ENCODE results near the gene SNX9.
A peak's percentile ranks its signal among the peaks of the same experiment; 100 is the strongest.

The SNX9 gene

GRCh38 chr6:157974341-157974894, 151.4 kb downstream of the SNX9 start:
- H3K14ac ChIP-seq (ENCODE audit: low read length) = no peak overlapping the region
- H3K18ac ChIP-seq (ENCODE audit: low read length) = no peak overlapping the region
- H3K9me3 ChIP-seq (ENCODE audit: insufficient read depth, low read depth, low read length) = peaks cover 2% of the 10 kb centered on the region
- no peak overlapping the region for H2AK5ac ChIP-seq (ENCODE audit: low read length)
- H4K91ac ChIP-seq (ENCODE audit: low read depth, low read length) = no peak overlapping the region
- no peaks in the 10 kb centered on the region for H3K27me3 ChIP-seq (ENCODE audit: insufficient read depth, low read length)
- H3K79me1 ChIP-seq (ENCODE audit: low read length) = no peaks in the 10 kb centered on the region
- no peak overlapping the region for H3K4me3 ChIP-seq (ENCODE audit: low read depth, low read length)
- no peak overlapping the region for H3K23ac ChIP-seq (ENCODE audit: low read length)
- H3K4ac ChIP-seq (ENCODE audit: low read depth, low read length) = no peak overlapping the region
- no peak overlapping the region for H2AFZ ChIP-seq (ENCODE audit: insufficient read depth, low read length, poor library complexity)
- peak; percentile 30 to 56 for DNase-seq
- no peak overlapping the region for H2BK5ac ChIP-seq (ENCODE audit: low read depth, low read length, poor library complexity)
- no peaks in the 10 kb centered on the region for H3K79me2 ChIP-seq (ENCODE audit: control insufficient read depth, insufficient read depth, low read length, poor library complexity)
- no peak overlapping the region for H4K8ac ChIP-seq (ENCODE audit: low read depth, low read length)
- no peaks in the 10 kb centered on the region for H3K36me3 ChIP-seq (ENCODE audit: control insufficient read depth in 1 of 2, insufficient read depth in 2 of 2, low read length in 2 of 2)
- no peak overlapping the region for H3K9ac ChIP-seq (ENCODE audit: low read length)
- H3K27ac ChIP-seq (ENCODE audit: low read depth, low read length) = no peak overlapping the region
- H3K4me2 ChIP-seq (ENCODE audit: low read length) = no peak overlapping the region
- H2BK120ac ChIP-seq (ENCODE audit: insufficient read depth, low read length, poor library complexity) = no peak overlapping the region
- H2BK12ac ChIP-seq (ENCODE audit: low read length) = peak overlapping the region; percentile 35
- H4K12ac ChIP-seq (ENCODE audit: low read depth, low read length) = no peak overlapping the region
- peaks cover 1 to 4% of the 10 kb centered on the region in 2 experiments for H3K4me1 ChIP-seq (ENCODE audit: control insufficient read depth in 1 of 2, insufficient read depth in 2 of 2, low read length in 2 of 2)
- WGBS (ENCODE audit: extremely low coverage, insufficient coverage, insufficient read length) = no CpG with 5 or more reads among the region's 9 CpGs

- no peak overlapping the region for H2BK120ac ChIP-seq (ENCODE audit: insufficient read depth, low read length, poor library complexity)
- no peak overlapping the region for H2AK5ac ChIP-seq (ENCODE audit: low read length)
- H3K9ac ChIP-seq (ENCODE audit: low read length) = no peak overlapping the region
- H3K36me3 ChIP-seq (ENCODE audit: control insufficient read depth in 1 of 2, insufficient read depth in 2 of 2, low read length in 2 of 2) = no peaks in the 10 kb centered on the region
- no peak overlapping the region for H3K27ac ChIP-seq (ENCODE audit: low read depth, low read length)
- H3K4me2 ChIP-seq (ENCODE audit: low read length) = no peak overlapping the region
- no peak overlapping the region for H3K4me3 ChIP-seq (ENCODE audit: low read depth, low read length)
- no peak overlapping the region for H3K23ac ChIP-seq (ENCODE audit: low read length)
- H3K4me1 ChIP-seq (ENCODE audit: control insufficient read depth in 1 of 2, insufficient read depth in 2 of 2, low read length in 2 of 2) = peaks cover 0 to 4% of the 10 kb centered on the region in 2 experiments
- H3K4ac ChIP-seq (ENCODE audit: low read depth, low read length) = no peak overlapping the region
- no peak overlapping the region for H2AFZ ChIP-seq (ENCODE audit: insufficient read depth, low read length, poor library complexity)
- no CpG with 5 or more reads among the region's 3 CpGs for WGBS (ENCODE audit: extremely low coverage, insufficient coverage, insufficient read length)
- DNase-seq = no peak
- H4K12ac ChIP-seq (ENCODE audit: low read depth, low read length) = no peak overlapping the region
- no peak overlapping the region for H2BK12ac ChIP-seq (ENCODE audit: low read length)
- H3K79me1 ChIP-seq (ENCODE audit: low read length) = no peaks in the 10 kb centered on the region
- no peak overlapping the region for H2BK5ac ChIP-seq (ENCODE audit: low read depth, low read length, poor library complexity)
- no peak overlapping the region for H3K18ac ChIP-seq (ENCODE audit: low read length)
- no peaks in the 10 kb centered on the region for H3K79me2 ChIP-seq (ENCODE audit: control insufficient read depth, insufficient read depth, low read length, poor library complexity)
- H4K91ac ChIP-seq (ENCODE audit: low read depth, low read length) = no peak overlapping the region
- peaks cover 2% of the 10 kb centered on the region for H3K9me3 ChIP-seq (ENCODE audit: insufficient read depth, low read depth, low read length)
- H4K8ac ChIP-seq (ENCODE audit: low read depth, low read length) = no peak overlapping the region
- H3K27me3 ChIP-seq (ENCODE audit: insufficient read depth, low read length) = no peaks in the 10 kb centered on the region
- H3K14ac ChIP-seq (ENCODE audit: low read length) = no peak overlapping the region
These were observed 151.9 kb downstream of the SNX9 start for GRCh38 chr6:157974967-157975366.

DNA sequence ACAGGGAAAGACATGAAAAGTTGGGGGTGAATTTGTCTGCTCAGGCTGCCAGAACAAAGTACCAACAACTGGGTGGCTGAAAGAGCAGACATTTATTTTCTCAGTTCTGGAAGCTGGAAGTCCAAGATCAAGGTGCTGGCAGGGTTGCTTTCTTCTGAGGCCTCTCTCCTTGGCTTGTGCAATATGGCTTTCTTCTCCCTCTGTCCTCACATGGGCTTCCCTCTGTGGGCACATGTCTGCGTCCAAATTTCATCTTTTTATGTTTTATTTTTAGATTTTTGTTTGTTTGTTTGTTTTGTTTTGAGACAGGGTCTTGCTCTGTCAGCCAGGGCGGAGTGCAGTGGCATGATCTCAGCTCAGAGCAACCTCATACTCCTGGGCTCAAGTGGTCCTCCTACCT, 152.4 kb downstream of the SNX9 start:
- H3K27me3 ChIP-seq (ENCODE audit: insufficient read depth, low read length) = no peaks in the 10 kb centered on the region
- no peak overlapping the region for H2AFZ ChIP-seq (ENCODE audit: insufficient read depth, low read length, poor library complexity)
- peaks cover 2% of the 10 kb centered on the region for H3K9me3 ChIP-seq (ENCODE audit: insufficient read depth, low read depth, low read length)
- H3K4me3 ChIP-seq (ENCODE audit: low read depth, low read length) = no peak overlapping the region
- WGBS (ENCODE audit: extremely low coverage, insufficient coverage, insufficient read length) = no CpG with 5 or more reads among the region's 2 CpGs
- H3K36me3 ChIP-seq (ENCODE audit: control insufficient read depth in 1 of 2, insufficient read depth in 2 of 2, low read length in 2 of 2) = no peaks in the 10 kb centered on the region
- no peak overlapping the region for H3K23ac ChIP-seq (ENCODE audit: low read length)
- H3K4ac ChIP-seq (ENCODE audit: low read depth, low read length) = no peak overlapping the region
- DNase-seq = no peak
- no peaks in the 10 kb centered on the region for H3K79me2 ChIP-seq (ENCODE audit: control insufficient read depth, insufficient read depth, low read length, poor library complexity)
- no peak overlapping the region for H3K27ac ChIP-seq (ENCODE audit: low read depth, low read length)
- no peak overlapping the region for H2BK5ac ChIP-seq (ENCODE audit: low read depth, low read length, poor library complexity)
- no peaks in the 10 kb centered on the region for H3K79me1 ChIP-seq (ENCODE audit: low read length)
- H3K9ac ChIP-seq (ENCODE audit: low read length) = no peak overlapping the region
- no peak overlapping the region for H2BK12ac ChIP-seq (ENCODE audit: low read length)
- no peak overlapping the region for H3K18ac ChIP-seq (ENCODE audit: low read length)
- H2BK120ac ChIP-seq (ENCODE audit: insufficient read depth, low read length, poor library complexity) = no peak overlapping the region
- no peak overlapping the region for H4K12ac ChIP-seq (ENCODE audit: low read depth, low read length)
- peaks cover 0 to 2% of the 10 kb centered on the region in 2 experiments for H3K4me1 ChIP-seq (ENCODE audit: control insufficient read depth in 1 of 2, insufficient read depth in 2 of 2, low read length in 2 of 2)
- no peak overlapping the region for H3K14ac ChIP-seq (ENCODE audit: low read length)
- H3K4me2 ChIP-seq (ENCODE audit: low read length) = no peak overlapping the region
- H4K8ac ChIP-seq (ENCODE audit: low read depth, low read length) = no peak overlapping the region
- H2AK5ac ChIP-seq (ENCODE audit: low read length) = no peak overlapping the region
- no peak overlapping the region for H4K91ac ChIP-seq (ENCODE audit: low read depth, low read length)

DNA sequence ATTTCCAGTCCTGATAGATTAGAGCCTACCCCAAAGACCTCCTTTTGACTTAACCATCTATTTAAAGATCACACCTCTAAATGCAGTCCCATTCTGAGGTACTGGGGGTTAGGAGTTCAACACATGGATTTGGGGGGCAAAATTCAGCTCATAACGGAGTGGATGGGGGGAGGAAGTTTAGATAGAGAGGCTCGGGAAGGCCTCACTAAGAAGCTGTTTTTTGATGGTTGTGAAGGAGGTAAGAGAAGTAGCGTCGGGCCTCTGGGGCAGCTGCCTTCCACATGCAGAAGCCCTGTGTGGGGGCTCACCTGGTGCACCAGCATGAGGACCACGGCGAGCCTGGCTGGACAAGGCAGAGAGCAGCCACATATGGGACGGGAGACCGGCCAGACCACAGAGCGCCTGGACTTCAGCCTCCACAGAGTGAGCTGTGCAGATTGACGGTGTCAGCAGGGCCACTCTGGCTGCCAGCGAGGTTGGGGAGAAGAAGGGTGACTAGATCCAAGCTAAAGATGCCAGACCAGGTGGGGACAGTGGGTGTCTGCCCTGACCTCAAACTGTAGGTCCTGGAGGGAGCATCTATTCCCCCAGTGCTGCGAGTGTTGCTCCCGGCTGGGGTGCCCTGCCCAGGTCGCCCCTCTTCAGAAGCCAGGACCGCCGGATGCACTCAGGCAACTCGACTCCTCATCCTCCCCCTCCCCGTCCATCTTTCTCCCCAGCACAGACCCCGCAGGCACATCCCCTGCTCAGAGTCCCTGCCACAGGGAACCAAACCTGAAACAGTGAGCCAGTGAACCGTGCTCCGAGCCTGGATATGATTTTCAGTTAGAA, 153.5 kb downstream of the SNX9 start:
- no peak for DNase-seq
- H3K79me1 ChIP-seq (ENCODE audit: low read length) = peaks cover 8% of the 10 kb centered on the region
- H2AFZ ChIP-seq (ENCODE audit: insufficient read depth, low read length, poor library complexity) = no peak overlapping the region
- peak overlapping the region; percentile 62 for H2AK5ac ChIP-seq (ENCODE audit: low read length)
- no peak overlapping the region for H2BK12ac ChIP-seq (ENCODE audit: low read length)
- H3K4ac ChIP-seq (ENCODE audit: low read depth, low read length) = no peak overlapping the region
- no peak overlapping the region for H3K23ac ChIP-seq (ENCODE audit: low read length)
- no peaks in the 10 kb centered on the region for H3K27me3 ChIP-seq (ENCODE audit: insufficient read depth, low read length)
- WGBS (ENCODE audit: extremely low coverage, insufficient coverage, insufficient read length) = no CpG with 5 or more reads among the region's 21 CpGs
- no peak overlapping the region for H2BK5ac ChIP-seq (ENCODE audit: low read depth, low read length, poor library complexity)
- no peak overlapping the region for H2BK120ac ChIP-seq (ENCODE audit: insufficient read depth, low read length, poor library complexity)
- no peak overlapping the region for H4K8ac ChIP-seq (ENCODE audit: low read depth, low read length)
- no peak overlapping the region for H3K27ac ChIP-seq (ENCODE audit: low read depth, low read length)
- H3K9me3 ChIP-seq (ENCODE audit: insufficient read depth, low read depth, low read length) = peaks cover 2% of the 10 kb centered on the region
- no peak overlapping the region for H3K18ac ChIP-seq (ENCODE audit: low read length)
- H4K91ac ChIP-seq (ENCODE audit: low read depth, low read length) = no peak overlapping the region
- no peak overlapping the region for H3K9ac ChIP-seq (ENCODE audit: low read length)
- H3K79me2 ChIP-seq (ENCODE audit: control insufficient read depth, insufficient read depth, low read length, poor library complexity) = peaks cover 4% of the 10 kb centered on the region
- H3K14ac ChIP-seq (ENCODE audit: low read length) = no peak overlapping the region
- no peak overlapping the region for H3K4me2 ChIP-seq (ENCODE audit: low read length)
- H4K12ac ChIP-seq (ENCODE audit: low read depth, low read length) = no peak overlapping the region
- H3K36me3 ChIP-seq (ENCODE audit: control insufficient read depth in 1 of 2, insufficient read depth in 2 of 2, low read length in 2 of 2) = no peaks in the 10 kb centered on the region
- H3K4me1 ChIP-seq (ENCODE audit: control insufficient read depth in 1 of 2, insufficient read depth in 2 of 2, low read length in 2 of 2) = peaks cover 6 to 7% of the 10 kb centered on the region in 2 experiments
- H3K4me3 ChIP-seq (ENCODE audit: low read depth, low read length) = no peak overlapping the region

Data from trophoblast cell (in vitro differentiated cells and primary cell).